Measurements from ENCODE around the gene TWF2. TPM values are rescaled to one million over a fixed set of nuclear protein-coding genes. Genes with fewer than 3 reads are reported as not detected.

TWF2 gene
- total and polyA plus RNA-seq, 10 of the 15 experiments (the other 5 are each of a cell fraction or from before 2014, with no cell fraction given): 0.16 to 106 (median 68.5) TPM

- TF ChIP-seq ZBTB11 (CRISPR knock-in tag; IDR thresholded peaks at IDR 0.05) (no peak), KAT2A (conservative IDR thresholded peaks at IDR 0.05; ENCODE audit: control insufficient read depth, low read depth, low read length) (no peak), TCF12 (IDR thresholded peaks at IDR 0.05; ENCODE audit: low read depth, low read length) (0 out of 2 replicates have a peak, but pooled peaks have one; percentile 20)
Observed at GRCh38 chr3:52231502-52232278, 7.3 kb downstream of the TWF2 start (continued).

- H3K9me3 ChIP-seq (replicated peaks; ENCODE audit: control insufficient read depth, insufficient read depth, low read length): no peaks in the 10 kb centered on the region
- H3K4me3 ChIP-seq: no peak overlapping the region
- 90% methylated on average over 16 of the region's 16 CpGs for WGBS (ENCODE audit: insufficient coverage, insufficient replicate concordance, low lambda C conversion rate, missing lambda C conversion rate)
- H3K27ac ChIP-seq (ENCODE audit: control insufficient read depth, insufficient read depth): no peak overlapping the region
- BruUV-seq (replicated peaks): no TSS peak
- no peak overlapping the region for H2AFZ ChIP-seq (ENCODE audit: control insufficient read depth, low read depth, low read length)
- SMC1A ChIA-PET (ENCODE audit: uncharacterized antibody, unreplicated experiment): interaction anchor here (0.7 to 2.9 kb wide), 14 partner anchors 11 to 221 kb away, joined by 3 to 36 read pairs (median 5); partner anchors contain the start of genes PPM1M and WDR82
- CTCF ChIA-PET: interaction anchor here (0.5 to 5.7 kb wide), 31 partner anchors 9 to 476 kb away, joined by 3 to 91 read pairs (median 4); partner anchors contain the start of genes GLYCTK and WDR82
- H3K27me3 ChIP-seq (replicated peaks in 1 of 2; ENCODE audit: control insufficient read depth in 2 of 2, insufficient read depth in 2 of 2, low read length in 1 of 2): no peaks in the 10 kb centered on the region
- FAIRE-seq (no peak), DNase-seq (ENCODE audit: low read depth, low spot score) (no peak), ATAC-seq (no peak)
- RAD21 ChIA-PET (ENCODE audit: unreplicated experiment): interaction anchor here (1.0 to 3.1 kb wide), 17 partner anchors 8 to 215 kb away, joined by 3 to 30 read pairs (median 6); partner anchors contain the start of genes GLYCTK, PPM1M and WDR82
- peaks cover 11% of the 10 kb centered on the region for H3K4me1 ChIP-seq (ENCODE audit: control insufficient read depth, insufficient read depth, low read length)
- in situ Hi-C loops (cut with MboI): loop anchor here (5.0 kb wide), 1 partner anchor 111 kb away; no protein-coding TSS in a partner anchor
- H3K79me2 ChIP-seq (ENCODE audit: control insufficient read depth, insufficient read depth, low read length): no peaks in the 10 kb centered on the region; the same call in 1 of the 2 replicates
- no peaks in the 10 kb centered on the region for H4K20me1 ChIP-seq (ENCODE audit: control insufficient read depth, insufficient read depth)
- no peak overlapping the region for H3K4me2 ChIP-seq (ENCODE audit: control insufficient read depth, insufficient read depth)
- intact Hi-C loops (cut with micrococcal nuclease; ENCODE audit: unreplicated experiment): no loop called here
- peaks cover 14 to 27% of the 10 kb centered on the region in 2 experiments for H3K36me3 ChIP-seq (ENCODE audit: control insufficient read depth in 2 of 2, insufficient read depth in 2 of 2, low read length in 1 of 2)
- no peak overlapping the region for H3K9ac ChIP-seq (ENCODE audit: control insufficient read depth, insufficient read depth, low read length)
- POLR2A ChIA-PET: interaction anchor here (0.5 to 2.4 kb wide), 5 partner anchors 26 to 58 kb away, joined by 3 to 8 read pairs (median 5); partner anchors contain the start of gene WDR82
- TF ChIP-seq MYB (IDR thresholded peaks at IDR 0.05; ENCODE audit: borderline replicate concordance, low read depth, low read length) (no peak), IKZF1 (conservative IDR thresholded peaks at IDR 0.05) (no peak), MAX (IDR thresholded peaks at IDR 0.05; ENCODE audit: low read depth, low read length) (no peak), ZNF274 (IDR thresholded peaks at IDR 0.05; ENCODE audit: insufficient read depth, insufficient read length) (no peak), EP300 (IDR thresholded peaks at IDR 0.05; ENCODE audit: borderline replicate concordance in 1 of 2, control insufficient read depth in 1 of 2, low read depth in 2 of 2, low read length in 2 of 2) (no peak), WRNIP1 (IDR thresholded peaks at IDR 0.05; ENCODE audit: borderline replicate concordance, low read depth, low read length) (no peak), SREBF2 (IDR thresholded peaks at IDR 0.05; ENCODE audit: low read length) (no peak), STAT3 (IDR thresholded peaks at IDR 0.05; ENCODE audit: low read depth, low read length) (no peak), NRF1 (conservative IDR thresholded peaks at IDR 0.05; ENCODE audit: low read depth, low read length) (no peak)
Observed at GRCh38 chr3:52230889-52231499, 8.0 kb downstream of the TWF2 start.

Data from GM12878 (cell line).